Measurements from ENCODE around the gene HYOU1. TPM values are rescaled to one million over a fixed set of nuclear protein-coding genes. Genes with fewer than 3 reads are reported as not detected.
"Not testable (repeated sequence)": the region's sequence is repeated elsewhere in the genome, so short reads cannot be mapped to it uniquely, and the experiment has no call there.

HYOU1 gene
- total and polyA plus RNA-seq, 2 experiments from 2014 or later, result 122 to 168 TPM

DNA sequence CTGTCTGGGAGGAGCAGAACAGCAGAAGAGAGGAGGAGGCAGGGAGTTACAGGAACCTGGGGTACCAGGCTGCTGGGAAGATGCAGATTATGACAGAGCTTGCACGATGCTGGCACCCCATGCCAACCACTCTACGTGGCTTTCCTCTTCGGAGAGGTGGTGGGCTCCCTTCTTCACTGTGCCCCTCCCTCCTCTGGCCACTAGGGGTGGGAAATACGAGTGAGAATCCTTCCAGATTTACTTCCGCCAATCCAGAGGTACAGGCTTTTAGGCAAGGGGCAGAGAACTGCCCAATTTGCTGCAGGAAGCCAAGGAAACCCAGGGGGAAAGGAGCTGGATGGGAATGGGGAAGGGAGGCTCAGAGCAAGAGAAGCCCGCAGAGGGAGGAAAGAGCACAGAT lies 12.3 kb downstream of the HYOU1 start:
- Histone ChIP-seq H4K20me1 (ENCODE audit: insufficient read depth, poor library complexity, severe bottlenecking) (no peaks in the 10 kb centered on the region), H3K79me2 (no peaks in the 10 kb centered on the region), H3K9me3 (ENCODE audit: low read depth) (no peaks in the 10 kb centered on the region), H3K4me1 (ENCODE audit: insufficient read depth) (no peaks in the 10 kb centered on the region), H2AFZ (no peak overlapping the region), H3K36me3 (replicated peaks; ENCODE audit: insufficient read depth, low read depth) (no peaks in the 10 kb centered on the region), H3K27ac (no peak overlapping the region), H3K9me2 (replicated peaks; ENCODE audit: insufficient read depth) (no peaks in the 10 kb centered on the region), H3K4me2 (no peak overlapping the region), H3K4me3 (no peak overlapping the region), H3K27me3 (no peaks in the 10 kb centered on the region)
- 77% methylated on average over 6 of the region's 6 CpGs for WGBS (ENCODE audit: low lambda C conversion rate, missing lambda C conversion rate)
- TF ChIP-seq EZH2 (IDR thresholded peaks at IDR 0.05; ENCODE audit: borderline replicate concordance), result no peak
- TF ChIP-seq, protein P1, sequence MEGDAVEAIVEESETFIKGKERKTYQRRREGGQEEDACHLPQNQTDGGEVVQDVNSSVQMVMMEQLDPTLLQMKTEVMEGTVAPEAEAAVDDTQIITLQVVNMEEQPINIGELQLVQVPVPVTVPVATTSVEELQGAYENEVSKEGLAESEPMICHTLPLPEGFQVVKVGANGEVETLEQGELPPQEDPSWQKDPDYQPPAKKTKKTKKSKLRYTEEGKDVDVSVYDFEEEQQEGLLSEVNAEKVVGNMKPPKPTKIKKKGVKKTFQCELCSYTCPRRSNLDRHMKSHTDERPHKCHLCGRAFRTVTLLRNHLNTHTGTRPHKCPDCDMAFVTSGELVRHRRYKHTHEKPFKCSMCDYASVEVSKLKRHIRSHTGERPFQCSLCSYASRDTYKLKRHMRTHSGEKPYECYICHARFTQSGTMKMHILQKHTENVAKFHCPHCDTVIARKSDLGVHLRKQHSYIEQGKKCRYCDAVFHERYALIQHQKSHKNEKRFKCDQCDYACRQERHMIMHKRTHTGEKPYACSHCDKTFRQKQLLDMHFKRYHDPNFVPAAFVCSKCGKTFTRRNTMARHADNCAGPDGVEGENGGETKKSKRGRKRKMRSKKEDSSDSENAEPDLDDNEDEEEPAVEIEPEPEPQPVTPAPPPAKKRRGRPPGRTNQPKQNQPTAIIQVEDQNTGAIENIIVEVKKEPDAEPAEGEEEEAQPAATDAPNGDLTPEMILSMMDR (IDR thresholded peaks at IDR 0.05; ENCODE audit: poor library complexity), result no peak
- TF ChIP-seq EZH2phosphoT487 (IDR thresholded peaks at IDR 0.05; ENCODE audit: low read depth, severe bottlenecking, unreplicated experiment), result no peak
- DNase-seq (ENCODE audit: low spot score), result no peak

DNA sequence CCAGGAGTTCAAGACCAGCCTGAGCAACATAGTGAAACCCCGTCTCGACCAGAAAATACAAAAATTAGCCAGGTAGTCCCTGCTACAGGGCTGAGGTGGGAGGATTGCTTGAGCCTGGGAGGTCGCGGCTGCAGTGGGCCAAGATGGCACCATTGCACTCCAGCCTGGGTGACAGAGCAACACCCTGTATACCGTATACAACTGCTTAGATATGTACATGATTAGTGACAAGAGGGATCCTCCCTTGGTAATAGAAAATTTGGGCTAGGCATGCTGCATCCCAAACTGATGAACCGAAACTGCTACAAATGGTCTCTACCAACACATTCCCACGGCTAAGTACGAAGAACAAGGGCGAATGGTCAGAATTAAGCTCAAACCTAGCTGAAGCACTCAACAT lies 14.1 kb downstream of the HYOU1 start:
- no peak for TF ChIP-seq EZH2phosphoT487 (IDR thresholded peaks at IDR 0.05; ENCODE audit: low read depth, severe bottlenecking, unreplicated experiment)
- TF ChIP-seq EZH2 (IDR thresholded peaks at IDR 0.05; ENCODE audit: borderline replicate concordance), result no peak
- no peak overlapping the region for H3K27ac ChIP-seq
- H2AFZ ChIP-seq, result no peak overlapping the region
- no peak overlapping the region for H3K4me3 ChIP-seq
- H3K4me1 ChIP-seq (ENCODE audit: insufficient read depth), result no peaks in the 10 kb centered on the region
- H3K27me3 ChIP-seq, result no peaks in the 10 kb centered on the region
- H3K4me2 ChIP-seq, result no peak overlapping the region
- no peaks in the 10 kb centered on the region for H3K9me3 ChIP-seq (ENCODE audit: low read depth)
- DNase-seq (ENCODE audit: low spot score), result no peak
- H3K9me2 ChIP-seq (replicated peaks; ENCODE audit: insufficient read depth), result no peaks in the 10 kb centered on the region
- no peaks in the 10 kb centered on the region for H3K36me3 ChIP-seq (replicated peaks; ENCODE audit: insufficient read depth, low read depth)
- no peaks in the 10 kb centered on the region for H3K79me2 ChIP-seq
- no peaks in the 10 kb centered on the region for H4K20me1 ChIP-seq (ENCODE audit: insufficient read depth, poor library complexity, severe bottlenecking)
- 89% methylated on average over 9 of the region's 9 CpGs for WGBS (ENCODE audit: low lambda C conversion rate, missing lambda C conversion rate)

DNA sequence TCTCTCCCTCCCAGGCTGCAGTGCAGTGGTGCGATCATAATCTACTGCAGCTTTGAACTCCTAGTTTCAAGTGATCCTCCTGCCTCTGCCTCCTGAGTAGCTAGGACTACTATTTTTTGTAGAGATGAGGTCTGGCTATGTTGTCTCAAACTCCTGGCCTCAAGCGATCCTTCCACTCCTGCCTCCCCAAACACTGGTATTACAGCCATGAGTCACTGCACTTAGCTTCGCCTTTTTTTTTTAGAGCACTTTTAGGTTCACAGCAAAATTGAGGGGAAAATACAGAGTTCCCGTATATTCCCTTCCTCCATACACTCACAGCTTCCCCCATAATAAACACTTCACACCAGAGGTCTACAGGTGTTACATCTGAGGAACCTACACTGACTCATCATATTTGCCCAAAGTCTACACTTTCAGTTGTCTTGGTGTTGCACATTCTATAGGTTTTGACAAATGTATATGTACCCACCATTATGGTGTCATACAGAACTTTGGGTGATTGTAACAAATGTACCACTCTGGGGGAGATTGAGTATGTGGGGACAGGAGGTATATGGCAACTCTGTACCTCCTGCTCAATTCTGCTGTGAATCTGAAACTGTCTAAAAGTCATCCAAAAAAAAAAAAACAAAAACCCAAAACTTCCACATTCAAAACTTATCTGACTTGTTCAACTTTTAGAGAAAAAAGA lies 15.0 kb downstream of the HYOU1 start:
- DNase-seq (ENCODE audit: low spot score), result no peak
- no peaks in the 10 kb centered on the region for H4K20me1 ChIP-seq (ENCODE audit: insufficient read depth, poor library complexity, severe bottlenecking)
- no peak overlapping the region for H3K27ac ChIP-seq
- H3K79me2 ChIP-seq, result no peaks in the 10 kb centered on the region
- H2AFZ ChIP-seq, result no peak overlapping the region
- H3K4me2 ChIP-seq, result no peak overlapping the region
- H3K4me1 ChIP-seq (ENCODE audit: insufficient read depth), result no peaks in the 10 kb centered on the region
- H3K4me3 ChIP-seq, result no peak overlapping the region
- WGBS (ENCODE audit: low lambda C conversion rate, missing lambda C conversion rate), result 79% methylated on average over 4 of the region's 4 CpGs
- H3K9me3 ChIP-seq (ENCODE audit: low read depth), result no peaks in the 10 kb centered on the region
- H3K36me3 ChIP-seq (replicated peaks; ENCODE audit: insufficient read depth, low read depth), result no peaks in the 10 kb centered on the region
- H3K9me2 ChIP-seq (replicated peaks; ENCODE audit: insufficient read depth), result no peaks in the 10 kb centered on the region
- H3K27me3 ChIP-seq, result no peaks in the 10 kb centered on the region
- TF ChIP-seq EZH2 (IDR thresholded peaks at IDR 0.05; ENCODE audit: borderline replicate concordance), result no peak
- no peak for TF ChIP-seq EZH2phosphoT487 (IDR thresholded peaks at IDR 0.05; ENCODE audit: low read depth, severe bottlenecking, unreplicated experiment)
- TF ChIP-seq, protein P1 (IDR thresholded peaks at IDR 0.05; ENCODE audit: poor library complexity), result no peak

DNA sequence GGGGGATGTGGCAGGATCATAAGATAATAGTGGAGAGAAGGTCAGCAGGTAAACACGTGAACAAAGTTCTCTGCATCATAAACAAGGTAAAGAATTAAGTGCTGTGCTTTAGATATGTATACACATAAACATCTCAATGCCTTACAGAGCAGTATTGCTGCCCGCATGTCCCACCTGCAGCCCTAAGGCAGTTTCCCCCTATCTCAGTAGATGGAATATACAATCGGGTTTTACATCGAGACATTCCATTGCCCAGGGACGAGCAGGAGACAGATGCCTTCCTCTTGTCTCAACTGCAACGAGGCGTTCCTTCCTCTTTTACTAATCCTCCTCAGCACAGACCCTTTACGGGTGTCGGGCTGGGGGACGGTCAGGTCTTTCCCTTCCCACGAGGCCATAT lies 17.5 kb downstream of the HYOU1 start:
- not testable (repeated sequence) for H3K4me2 ChIP-seq; H3K36me3 ChIP-seq (replicated peaks; ENCODE audit: insufficient read depth, low read depth); H3K79me2 ChIP-seq; H3K4me3 ChIP-seq; H3K4me1 ChIP-seq (ENCODE audit: insufficient read depth); H3K27ac ChIP-seq; H2AFZ ChIP-seq; H3K9me3 ChIP-seq (ENCODE audit: low read depth); H3K9me2 ChIP-seq (replicated peaks; ENCODE audit: insufficient read depth); H3K27me3 ChIP-seq; DNase-seq (ENCODE audit: low spot score); H4K20me1 ChIP-seq (ENCODE audit: insufficient read depth, poor library complexity, severe bottlenecking)
- WGBS (ENCODE audit: low lambda C conversion rate, missing lambda C conversion rate), result 42% methylated on average over 11 of the region's 11 CpGs
